Sigmoid colon (tissue), 7 donors: ENCODE measurements around the gene POP7. TPM values are rescaled to one million over a fixed set of nuclear protein-coding genes. Genes with fewer than 3 reads are reported as not detected.
A peak's percentile ranks its signal among the peaks of the same experiment; 100 is the strongest.

Source experiments
- DNase-seq: peaks from one replicate; pipeline ENCODE4 v3.0.0-alpha.2; 2019
- H3K27ac ChIP-seq, 4 donors: fragments of 200-600 bp; sonication (generic); one replicate each; pipeline ENCODE4 v1.5.1; 2016 to 2019; ENCODE audit warnings: mild to moderate bottlenecking in 1 of 4
- H3K27me3 ChIP-seq, 3 donors: fragments of 200-600 bp; sonication (generic); one replicate each; pipeline ENCODE4 v1.5.1; 2019; ENCODE audit warnings: mild to moderate bottlenecking in 1 of 3
- H3K36me3 ChIP-seq, 4 donors: fragments of 200-600 bp; sonication (generic); one replicate each; pipeline ENCODE4 v1.5.1; 2016 to 2019
- H3K4me1 ChIP-seq, 4 donors: fragments of 200-600 bp; sonication (generic); one replicate each; pipeline ENCODE4 v1.5.1; 2017 to 2019
- H3K4me3 ChIP-seq, 4 donors: fragments of 200-600 bp; sonication (generic); one replicate each; pipeline ENCODE4 v1.5.1; 2017 to 2019; ENCODE audit warnings: mild to moderate bottlenecking in 2 of 4, moderate library complexity in 1 of 4
- H3K9me3 ChIP-seq, 4 donors: fragments of 200-600 bp in 3 of 4; sonication (generic) in 3 of 4; one replicate each; pipeline versions ENCODE4 v1.5.1 to v1.6.1; 2013 to 2019
- EP300 ChIP-seq, 4 donors: sonication (generic); formaldehyde crosslinking; IDR thresholded peaks; one replicate each; pipeline ENCODE4 v1.6.1; 2017; ENCODE audit warnings: antibody characterized with exemption in 4 of 4
- POLR2A ChIP-seq, 2 donors: fragments of 450-650 bp; IDR thresholded peaks; one replicate each; pipeline ENCODE4 v1.6.1; 2016; ENCODE audit warnings: antibody characterized with exemption in 2 of 2, mild to moderate bottlenecking in 2 of 2, moderate library complexity in 2 of 2
- POLR2AphosphoS5 ChIP-seq, 4 donors: sonication (generic); formaldehyde crosslinking; IDR thresholded peaks; one replicate each; pipeline ENCODE4 v1.6.1; 2017; ENCODE audit warnings: antibody characterized with exemption in 4 of 4
- WGBS, 2 donors: extraction: QIAGEN DNeasy Blood & Tissue Kit; methylation state at CpG; one replicate each; pipeline ENCODE4 v1.1.7; 2013; 5-methylcytosine and 5-hydroxymethylcytosine counted together
- intact Hi-C: fragments of 100-400 bp; cut with DNase I; formaldehyde crosslinking; loops from one replicate; pipeline ENCODE4 v1.15.1; 2023
- polyA plus RNA-seq, 3 donors: library from polyadenylated mRNA; stranded (reverse); fragments of 200-250 nt; gene quantifications; one replicate each; pipeline ENCODE4 v1.2.3, GENCODE V29; 2013
- total RNA-seq, 4 donors: library from RNA; depleted of rRNA; stranded (reverse); fragments of >200 nt; gene quantifications; one replicate each; pipeline ENCODE4 v1.1.0, GENCODE V29; 2016
- TF ChIP-seq, protein P1 (sequence below), 4 experiments: fragments of 450-650 bp in 3 of 4; fragments of 200-600 bp in 1 of 4; IDR thresholded peaks; one replicate each; pipeline ENCODE4 v1.5.1; 2016 to 2019; ENCODE audit warnings: antibody characterized with exemption in 4 of 4, mild to moderate bottlenecking in 3 of 4, moderate library complexity in 2 of 4
- donor health status: healthy with polysubstance abuse.
- donor health status: Bipolar disorder and iron deficiency.
- donor health status: healthy.

The POP7 gene
- total and polyA plus RNA-seq, 7 donors: 20.5 to 46.2 (median 39.5) TPM

DNA sequence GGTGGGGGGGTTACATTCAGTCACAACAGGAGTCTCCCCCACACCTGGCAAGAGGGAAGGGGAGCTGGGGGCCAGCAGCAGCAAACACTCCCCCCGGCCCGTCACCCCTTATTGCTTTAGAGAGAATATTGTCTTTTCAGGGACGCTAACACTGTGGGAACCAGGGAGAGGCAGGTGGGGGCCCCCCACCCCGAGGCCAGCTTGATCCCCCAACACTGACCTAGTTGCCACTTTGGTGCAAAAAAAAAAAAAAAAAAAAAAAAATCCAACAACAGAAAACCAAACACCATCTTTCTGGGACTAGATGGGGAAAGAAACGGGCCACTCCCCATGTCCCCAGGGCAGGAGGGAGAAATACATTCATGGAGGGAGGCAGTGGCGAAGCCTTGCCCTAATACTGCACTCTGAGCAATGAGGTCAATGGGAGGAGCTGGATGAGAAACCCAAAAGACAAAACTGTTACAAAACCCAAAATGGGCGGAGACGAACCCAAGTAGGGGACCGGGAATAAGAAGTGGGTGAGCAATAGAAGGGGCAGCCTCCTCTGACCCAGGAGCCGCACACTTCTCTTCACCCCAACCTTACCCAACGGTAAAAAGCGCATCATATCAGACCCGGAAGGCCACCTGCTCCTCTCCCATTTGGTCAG is 25.9 kb upstream of the POP7 start:
- peaks cover 0 to 26% (median 24%) of the 10 kb centered on the region in 4 donors for H3K4me1 ChIP-seq
- peak overlapping the region; percentile 61 to 98 (median 67) for H3K27ac ChIP-seq
- H3K27me3 ChIP-seq: no peaks in the 10 kb centered on the region
- H3K9me3 ChIP-seq: no peaks in the 10 kb centered on the region
- DNase-seq: peak; percentile 83
- peaks cover 53 to 83% (median 69%) of the 10 kb centered on the region in 4 donors for H3K36me3 ChIP-seq
- H3K4me3 ChIP-seq: no peak overlapping the region
- WGBS, 2 donors: 77% methylated on average over 13 of the region's 13 CpGs
- intact Hi-C loops: loop anchor here (5.0 kb wide), 1 partner anchor 213 kb away; no protein-coding TSS in a partner anchor
- no peak for TF ChIP-seq EP300 (IDR thresholded peaks at IDR 0.05)
- no peak for TF ChIP-seq POLR2A (IDR thresholded peaks at IDR 0.05)
- peak in 1 of 4 donors; percentile 26 for TF ChIP-seq POLR2AphosphoS5 (IDR thresholded peaks at IDR 0.05)
- TF ChIP-seq, protein P1, sequence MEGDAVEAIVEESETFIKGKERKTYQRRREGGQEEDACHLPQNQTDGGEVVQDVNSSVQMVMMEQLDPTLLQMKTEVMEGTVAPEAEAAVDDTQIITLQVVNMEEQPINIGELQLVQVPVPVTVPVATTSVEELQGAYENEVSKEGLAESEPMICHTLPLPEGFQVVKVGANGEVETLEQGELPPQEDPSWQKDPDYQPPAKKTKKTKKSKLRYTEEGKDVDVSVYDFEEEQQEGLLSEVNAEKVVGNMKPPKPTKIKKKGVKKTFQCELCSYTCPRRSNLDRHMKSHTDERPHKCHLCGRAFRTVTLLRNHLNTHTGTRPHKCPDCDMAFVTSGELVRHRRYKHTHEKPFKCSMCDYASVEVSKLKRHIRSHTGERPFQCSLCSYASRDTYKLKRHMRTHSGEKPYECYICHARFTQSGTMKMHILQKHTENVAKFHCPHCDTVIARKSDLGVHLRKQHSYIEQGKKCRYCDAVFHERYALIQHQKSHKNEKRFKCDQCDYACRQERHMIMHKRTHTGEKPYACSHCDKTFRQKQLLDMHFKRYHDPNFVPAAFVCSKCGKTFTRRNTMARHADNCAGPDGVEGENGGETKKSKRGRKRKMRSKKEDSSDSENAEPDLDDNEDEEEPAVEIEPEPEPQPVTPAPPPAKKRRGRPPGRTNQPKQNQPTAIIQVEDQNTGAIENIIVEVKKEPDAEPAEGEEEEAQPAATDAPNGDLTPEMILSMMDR (IDR thresholded peaks at IDR 0.05): no peak

DNA sequence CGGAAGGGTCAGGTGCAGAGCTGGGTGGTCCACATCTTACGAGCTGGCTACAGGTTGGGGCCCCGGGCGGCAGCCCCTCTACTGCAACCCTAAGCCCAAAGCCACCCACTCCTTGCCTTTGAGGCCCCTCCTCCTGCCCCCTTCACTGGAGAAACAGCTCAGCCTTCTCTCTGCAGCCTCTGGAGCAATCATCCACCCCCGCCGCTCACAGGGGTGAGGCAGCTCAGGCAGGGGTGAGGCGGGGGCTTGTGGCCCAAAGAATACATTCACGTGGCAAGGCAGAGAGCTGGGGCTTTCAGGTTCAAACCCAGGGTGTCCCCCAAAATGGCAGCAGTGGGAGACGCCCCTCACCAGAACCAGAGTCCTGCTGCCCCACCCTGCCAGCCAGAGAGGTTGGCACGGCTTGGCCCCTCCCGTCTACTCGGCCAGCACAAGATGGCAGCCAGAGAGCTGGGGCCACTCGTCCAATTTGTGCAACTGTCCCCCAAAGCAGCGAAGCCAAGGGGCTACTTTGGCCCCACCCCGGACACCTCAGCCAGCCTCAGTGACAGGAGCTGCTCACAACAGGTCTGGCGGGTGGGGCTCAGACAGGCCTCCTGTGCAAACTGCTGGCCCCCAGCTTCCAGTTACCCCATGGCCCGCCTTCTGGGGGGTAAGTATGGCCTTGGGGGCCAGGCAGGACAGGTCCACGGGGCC is 25.2 kb upstream of the POP7 start:
- 81 to 87% methylated on average over 18 of the region's 18 CpGs for WGBS, 2 donors
- intact Hi-C loops: no loop called here
- Histone ChIP-seq H3K27me3 (no peaks in the 10 kb centered on the region), H3K36me3 (peaks cover 60 to 90% (median 75%) of the 10 kb centered on the region in 4 donors), H3K27ac (peak overlapping the region; percentile 58 to 98 (median 66)), H3K4me1 (peaks cover 0 to 26% (median 21%) of the 10 kb centered on the region in 4 donors), H3K9me3 (no peaks in the 10 kb centered on the region), H3K4me3 (no peak overlapping the region)
- TF ChIP-seq POLR2AphosphoS5 (IDR thresholded peaks at IDR 0.05) (peak in 1 of 4 donors; percentile 24), POLR2A (IDR thresholded peaks at IDR 0.05) (no peak), EP300 (IDR thresholded peaks at IDR 0.05) (no peak)
- TF ChIP-seq, protein P1 (IDR thresholded peaks at IDR 0.05): no peak
- DNase-seq: peak; percentile 70

DNA sequence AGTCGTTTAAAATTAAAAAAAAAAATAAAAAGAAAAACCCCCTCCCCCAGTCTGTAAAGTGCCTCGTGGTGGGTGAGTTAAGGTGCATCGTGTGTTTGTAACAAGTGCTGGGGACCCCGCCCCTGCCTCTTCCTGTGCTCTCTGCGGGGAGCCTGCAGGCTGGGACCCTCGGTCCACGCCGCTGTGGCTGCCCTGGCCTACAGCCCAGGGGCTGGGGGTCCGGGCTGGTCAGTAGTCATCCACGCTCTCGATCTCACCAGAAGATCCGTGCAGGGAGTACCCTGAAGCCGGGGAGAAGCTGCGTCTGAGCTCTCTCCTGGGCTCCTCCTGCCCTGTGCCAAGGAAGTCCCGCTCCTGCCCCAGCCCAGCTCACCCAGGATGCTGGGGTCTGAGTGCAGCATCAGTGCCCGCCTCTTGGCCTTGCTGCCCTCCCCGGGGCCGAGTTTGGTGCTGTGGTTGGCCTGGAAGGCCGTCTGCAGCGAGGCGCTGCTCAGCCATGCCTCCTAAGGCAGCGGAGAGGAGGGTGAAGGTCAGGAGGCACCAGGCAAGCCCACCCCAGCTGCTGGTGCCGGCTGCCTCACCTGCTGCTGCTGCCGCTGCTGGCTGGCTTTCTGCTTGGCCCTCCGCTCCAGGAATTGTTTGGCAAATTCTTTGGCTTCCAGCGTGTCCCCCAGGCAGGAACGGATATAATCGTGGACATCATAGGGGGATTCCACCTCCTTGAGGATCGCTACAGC is 24.3 kb upstream of the POP7 start:
- Histone ChIP-seq H3K4me3 (no peak overlapping the region), H3K36me3 (peaks cover 69 to 95% (median 83%) of the 10 kb centered on the region in 4 donors), H3K9me3 (no peaks in the 10 kb centered on the region), H3K27me3 (no peaks in the 10 kb centered on the region), H3K27ac (peak overlapping the region in 1 of 4 donors; percentile 19), H3K4me1 (peaks cover 0 to 18% (median 12%) of the 10 kb centered on the region in 4 donors)
- DNase-seq: peak; percentile 67
- intact Hi-C loops: no loop called here
- TF ChIP-seq POLR2AphosphoS5 (IDR thresholded peaks at IDR 0.05): peak in 1 of 4 donors; percentile 30
- TF ChIP-seq, protein P1 (IDR thresholded peaks at IDR 0.05): no peak
- 82 to 83% methylated on average over 29 of the region's 29 CpGs for WGBS, 2 donors

DNA sequence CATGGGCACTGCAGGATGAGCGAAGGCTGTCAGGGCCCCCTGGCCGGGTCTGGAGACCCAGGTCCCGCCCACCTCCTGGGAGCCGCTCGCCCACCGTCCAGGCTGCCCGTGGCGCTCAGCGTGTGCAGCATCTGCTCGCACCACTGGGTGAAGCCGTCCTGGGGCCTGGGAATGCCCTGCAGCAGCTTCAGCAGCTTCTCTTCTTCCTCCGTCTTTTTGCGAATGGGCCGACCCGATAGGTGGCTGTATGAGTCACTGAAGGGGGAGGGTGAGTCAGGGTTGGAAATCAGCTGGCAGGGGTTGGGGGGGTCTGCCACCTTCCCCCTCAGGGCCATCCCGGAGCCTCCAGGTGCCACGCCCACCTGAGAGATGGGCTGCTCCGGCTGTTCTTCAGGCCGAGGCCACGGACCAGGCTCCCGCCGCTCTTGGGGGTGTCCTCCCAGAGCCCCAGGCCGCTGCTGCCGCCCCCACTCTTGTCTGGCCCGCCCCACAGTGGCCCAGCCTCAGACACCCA is 23.6 kb upstream of the POP7 start:
- no peaks in the 10 kb centered on the region for H3K27me3 ChIP-seq
- peak overlapping the region in 1 of 4 donors; percentile 19 for H3K27ac ChIP-seq
- H3K4me3 ChIP-seq: no peak overlapping the region
- intact Hi-C loops: no loop called here
- H3K36me3 ChIP-seq: peaks cover 75 to 95% (median 84%) of the 10 kb centered on the region in 4 donors
- TF ChIP-seq EP300 (IDR thresholded peaks at IDR 0.05) (no peak), POLR2A (IDR thresholded peaks at IDR 0.05) (no peak), POLR2AphosphoS5 (IDR thresholded peaks at IDR 0.05) (no peak)
- TF ChIP-seq, protein P1 (IDR thresholded peaks at IDR 0.05): no peak
- H3K4me1 ChIP-seq: peaks cover 0 to 18% (median 8%) of the 10 kb centered on the region in 4 donors
- peak; percentile 66 for DNase-seq
- WGBS, 2 donors: 83 to 87% methylated on average over 25 of the region's 25 CpGs
- no peaks in the 10 kb centered on the region for H3K9me3 ChIP-seq
